Body of pancreas (tissue), 4 donors: ENCODE data around the gene DIRAS1. TPM values are rescaled to one million over a fixed set of nuclear protein-coding genes. Genes with fewer than 3 reads are reported as not detected.

Experiments
- ATAC-seq: fragments of 150-250 bp; one replicate; pipeline ENCODE4 v1.9.1; 2016
- DNase-seq, 4 donors: peaks; one replicate each; pipeline ENCODE4 v3.0.0-alpha.2; 2019
- H3K27ac ChIP-seq, 4 donors: fragments of 200-600 bp; sonication (generic); 1 replicate in 3 of 4; 2 replicates in 1 of 4; pipeline versions ENCODE4 v1.5.1 to v1.6.1; 2016 to 2019; ENCODE audit warnings: mild to moderate bottlenecking in 1 of 4, mixed read lengths in 1 of 4, moderate library complexity in 1 of 4
- H3K27me3 ChIP-seq, 2 donors: fragments of 200-600 bp; sonication (generic); one replicate each; pipeline ENCODE4 v1.6.0; 2016; ENCODE audit warnings: mild to moderate bottlenecking in 1 of 2
- H3K36me3 ChIP-seq, 2 donors: fragments of 200-600 bp; sonication (generic); replicated peaks in 1 of 2; 2 replicates each; pipeline ENCODE4 v1.5.1; 2016; ENCODE audit warnings: low read depth in 2 of 2; ENCODE audit not compliant: insufficient read depth in 1 of 2
- H3K4me1 ChIP-seq: fragments of 200-600 bp; sonication (generic); one replicate; pipeline ENCODE4 v1.6.0; 2016
- H3K4me3 ChIP-seq, 2 donors: fragments of 200-600 bp; sonication (generic); 1 replicate in 1 of 2; 2 replicates in 1 of 2; pipeline ENCODE4 v1.5.1; 2016 to 2019
- H3K9me3 ChIP-seq, 3 donors: fragments of 200-600 bp; sonication (generic); 1 replicate in 2 of 3; 2 replicates in 1 of 3; pipeline ENCODE4 v1.5.1; 2016
- POLR2A ChIP-seq, 3 donors: fragments of 450-650 bp; IDR thresholded peaks; one replicate each; pipeline ENCODE4 v1.6.1; 2016; ENCODE audit warnings: antibody characterized with exemption in 3 of 3, mild to moderate bottlenecking in 2 of 3
- WGBS, 2 donors: methylation state at CpG; one replicate each; pipeline ENCODE4 v1.1.5; 2017; 5-methylcytosine and 5-hydroxymethylcytosine counted together
- intact Hi-C: fragments of 100-400 bp; cut with DNase I; formaldehyde crosslinking; loops from one replicate; pipeline ENCODE4 v1.15.1; 2023
- total RNA-seq, 2 donors: library from RNA; depleted of rRNA; stranded (reverse); fragments of >200 nt; gene quantifications; one replicate each; pipeline ENCODE4 v1.1.0, GENCODE V29; 2016
- TF ChIP-seq, protein P1 (sequence below), 7 experiments: fragments of 450-650 bp in 4 of 7; fragments of 200-600 bp in 3 of 7; sonication (generic) in 3 of 7; IDR thresholded peaks; one replicate each; pipeline ENCODE4 v1.5.1; 2016 to 2019; ENCODE audit warnings: antibody characterized with exemption in 7 of 7

The DIRAS1 gene
- total RNA-seq, 2 donors from 2014 or later, result 0.78 to 4.9 TPM

GRCh38 chr19:2755811-2756210 is 34.6 kb upstream of the DIRAS1 start:
- intact Hi-C loops, result no loop called here
- ATAC-seq (no peak), DNase-seq (no peak)
- H3K27ac ChIP-seq, result no peak overlapping the region
- H3K9me3 ChIP-seq, result no peaks in the 10 kb centered on the region
- no peak for TF ChIP-seq POLR2A (IDR thresholded peaks at IDR 0.05)
- TF ChIP-seq, protein P1, sequence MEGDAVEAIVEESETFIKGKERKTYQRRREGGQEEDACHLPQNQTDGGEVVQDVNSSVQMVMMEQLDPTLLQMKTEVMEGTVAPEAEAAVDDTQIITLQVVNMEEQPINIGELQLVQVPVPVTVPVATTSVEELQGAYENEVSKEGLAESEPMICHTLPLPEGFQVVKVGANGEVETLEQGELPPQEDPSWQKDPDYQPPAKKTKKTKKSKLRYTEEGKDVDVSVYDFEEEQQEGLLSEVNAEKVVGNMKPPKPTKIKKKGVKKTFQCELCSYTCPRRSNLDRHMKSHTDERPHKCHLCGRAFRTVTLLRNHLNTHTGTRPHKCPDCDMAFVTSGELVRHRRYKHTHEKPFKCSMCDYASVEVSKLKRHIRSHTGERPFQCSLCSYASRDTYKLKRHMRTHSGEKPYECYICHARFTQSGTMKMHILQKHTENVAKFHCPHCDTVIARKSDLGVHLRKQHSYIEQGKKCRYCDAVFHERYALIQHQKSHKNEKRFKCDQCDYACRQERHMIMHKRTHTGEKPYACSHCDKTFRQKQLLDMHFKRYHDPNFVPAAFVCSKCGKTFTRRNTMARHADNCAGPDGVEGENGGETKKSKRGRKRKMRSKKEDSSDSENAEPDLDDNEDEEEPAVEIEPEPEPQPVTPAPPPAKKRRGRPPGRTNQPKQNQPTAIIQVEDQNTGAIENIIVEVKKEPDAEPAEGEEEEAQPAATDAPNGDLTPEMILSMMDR (IDR thresholded peaks at IDR 0.05), result no peak
- no peaks in the 10 kb centered on the region for H3K4me1 ChIP-seq
- no peaks in the 10 kb centered on the region for H3K27me3 ChIP-seq
- H3K36me3 ChIP-seq, result peaks cover 5 to 10% of the 10 kb centered on the region in 2 donors
- no peak overlapping the region for H3K4me3 ChIP-seq
- 89 to 90% methylated on average over 16 of the region's 16 CpGs for WGBS, 2 donors

DNA sequence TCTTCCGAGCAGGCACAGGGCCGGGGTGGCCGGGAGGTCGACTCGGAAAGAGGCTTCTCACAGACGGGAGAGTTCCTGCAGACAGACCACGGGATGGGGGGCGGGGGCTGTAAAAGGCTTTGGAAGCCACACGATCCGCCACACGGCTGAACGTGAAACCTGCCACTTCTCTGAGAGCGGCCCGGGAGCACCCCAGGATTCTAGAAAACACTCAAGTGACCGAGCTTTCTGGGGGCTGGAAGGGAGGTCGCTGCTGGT is 34.2 kb upstream of the DIRAS1 start:
- Histone ChIP-seq H3K27ac (no peak overlapping the region), H3K4me3 (no peak overlapping the region), H3K27me3 (no peaks in the 10 kb centered on the region), H3K36me3 (peaks cover 5 to 8% of the 10 kb centered on the region in 2 donors), H3K9me3 (no peaks in the 10 kb centered on the region), H3K4me1 (no peaks in the 10 kb centered on the region)
- TF ChIP-seq, protein P1 (IDR thresholded peaks at IDR 0.05), result no peak
- TF ChIP-seq POLR2A (IDR thresholded peaks at IDR 0.05), result no peak
- intact Hi-C loops, result no loop called here
- DNase-seq (no peak), ATAC-seq (no peak)
- 90 to 96% methylated on average over 15 to 16 of the region's 16 CpGs for WGBS, 2 donors

DNA sequence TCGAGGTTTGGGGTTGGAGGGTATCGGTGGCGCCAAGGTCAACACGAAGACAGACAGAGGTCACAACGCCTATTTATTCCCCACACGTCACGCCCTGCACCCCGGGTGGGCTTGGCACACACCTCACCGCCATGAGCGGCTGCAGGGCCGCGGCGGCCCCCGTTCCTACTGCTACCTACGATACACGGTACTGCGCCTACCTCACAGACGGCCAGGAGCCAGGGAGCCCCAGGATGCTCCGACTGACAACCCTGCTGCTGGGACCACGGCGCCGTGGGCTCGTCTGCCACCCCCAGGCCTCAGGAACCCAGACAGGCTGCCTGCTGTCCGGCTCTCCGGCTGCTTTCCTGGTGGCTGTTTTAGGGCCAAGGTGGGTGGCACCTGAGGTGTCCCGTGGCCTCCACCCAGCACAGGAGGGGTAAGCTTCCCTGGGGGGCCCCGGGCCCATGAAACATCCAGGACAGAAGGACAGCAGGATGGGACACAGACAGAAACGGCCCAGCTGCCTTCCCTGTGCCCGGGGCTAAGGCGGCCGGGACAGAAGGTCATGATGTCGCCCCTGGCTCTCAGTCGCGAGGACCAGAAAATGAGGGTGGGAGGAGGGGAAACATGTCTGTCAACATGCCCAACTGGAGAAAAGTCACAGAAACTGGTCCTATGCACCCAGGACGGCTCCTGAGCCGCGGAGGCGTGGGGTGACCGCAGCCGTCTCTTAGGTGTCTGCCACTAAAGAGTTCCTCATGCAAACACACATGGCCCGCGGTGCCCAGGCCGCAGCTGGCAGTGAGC is 33.7 kb upstream of the DIRAS1 start:
- no peak for DNase-seq
- peaks cover 5 to 8% of the 10 kb centered on the region in 2 donors for H3K36me3 ChIP-seq
- WGBS, 2 donors, result 90 to 91% methylated on average over 22 to 40 of the region's 43 CpGs
- intact Hi-C loops, result no loop called here
- no peak overlapping the region for H3K4me3 ChIP-seq
- no peaks in the 10 kb centered on the region for H3K9me3 ChIP-seq
- no peaks in the 10 kb centered on the region for H3K4me1 ChIP-seq
- TF ChIP-seq, protein P1 (IDR thresholded peaks at IDR 0.05), result no peak
- TF ChIP-seq POLR2A (IDR thresholded peaks at IDR 0.05), result no peak
- no peak for ATAC-seq
- H3K27ac ChIP-seq, result no peak overlapping the region
- H3K27me3 ChIP-seq, result no peaks in the 10 kb centered on the region

DNA sequence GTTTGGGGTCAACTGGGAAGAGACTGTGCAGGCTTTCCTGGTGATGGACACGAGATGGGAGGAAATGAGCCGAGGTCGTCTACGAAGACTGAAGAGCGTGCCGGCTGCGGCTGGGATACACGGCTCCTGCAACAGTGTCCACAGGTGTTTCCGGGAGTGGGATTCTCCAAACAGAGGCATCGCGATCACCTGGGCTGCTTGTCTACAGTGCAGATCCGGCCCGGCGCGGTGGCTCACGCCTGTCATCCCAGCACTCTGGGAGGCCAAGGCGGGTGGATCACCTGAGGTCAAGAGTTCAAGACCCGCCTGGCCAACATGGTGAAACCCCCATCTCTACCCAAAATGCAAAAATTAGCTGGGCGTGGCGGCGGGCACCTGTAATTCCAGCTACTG is 30.3 kb upstream of the DIRAS1 start:
- ATAC-seq (no peak), DNase-seq (no peak)
- H3K27ac ChIP-seq, result no peak overlapping the region
- TF ChIP-seq, protein P1 (IDR thresholded peaks at IDR 0.05), result no peak
- no peak for TF ChIP-seq POLR2A (IDR thresholded peaks at IDR 0.05)
- no peak overlapping the region for H3K4me3 ChIP-seq
- 82 to 86% methylated on average over 14 to 21 of the region's 21 CpGs for WGBS, 2 donors
- H3K27me3 ChIP-seq, result no peaks in the 10 kb centered on the region
- H3K36me3 ChIP-seq, result peaks cover 0 to 8% of the 10 kb centered on the region in 2 donors
- H3K4me1 ChIP-seq, result peaks cover 5% of the 10 kb centered on the region
- intact Hi-C loops, result no loop called here
- H3K9me3 ChIP-seq, result no peaks in the 10 kb centered on the region
